ENCODE measurements around the gene APOL3.

DNA sequence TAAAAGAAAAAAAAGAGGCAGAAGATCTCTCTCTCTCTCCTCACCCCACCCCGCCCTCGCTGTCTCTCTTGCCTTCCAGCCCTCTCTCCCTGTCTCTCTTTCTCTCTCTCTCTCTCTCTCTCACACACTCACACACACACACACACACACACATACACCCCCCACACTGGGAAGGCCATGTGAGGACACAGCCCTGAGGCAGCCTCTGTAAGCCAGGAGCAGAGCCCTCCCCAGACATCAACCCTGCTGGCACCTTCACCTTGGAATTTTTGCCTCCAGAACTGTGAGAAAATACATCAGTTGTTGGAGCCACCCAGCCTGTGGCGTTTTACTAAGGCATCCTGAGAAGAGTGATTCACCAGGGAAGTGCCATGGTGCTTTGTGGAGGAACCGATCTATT, 14.7 kb downstream of the APOL3 start:
- TF ChIP-seq POLR2A (IDR thresholded peaks at IDR 0.05): no peak
- TF ChIP-seq CTCF (IDR thresholded peaks at IDR 0.05): no peak
